Airway epithelial cell (primary cell): ENCODE data around the gene CNBP. TPM values are rescaled to one million over a fixed set of nuclear protein-coding genes. Genes with fewer than 3 reads are reported as not detected.

ENCODE experiments used
- total RNA-seq: library from RNA; depleted of rRNA; stranded (reverse); fragments of >200 nt; gene quantifications from 2 replicates; pipeline ENCODE4 v1.2.3, GENCODE V29; 2015

The CNBP gene
- total RNA-seq = 313 and 341 TPM in 2 replicates

DNA sequence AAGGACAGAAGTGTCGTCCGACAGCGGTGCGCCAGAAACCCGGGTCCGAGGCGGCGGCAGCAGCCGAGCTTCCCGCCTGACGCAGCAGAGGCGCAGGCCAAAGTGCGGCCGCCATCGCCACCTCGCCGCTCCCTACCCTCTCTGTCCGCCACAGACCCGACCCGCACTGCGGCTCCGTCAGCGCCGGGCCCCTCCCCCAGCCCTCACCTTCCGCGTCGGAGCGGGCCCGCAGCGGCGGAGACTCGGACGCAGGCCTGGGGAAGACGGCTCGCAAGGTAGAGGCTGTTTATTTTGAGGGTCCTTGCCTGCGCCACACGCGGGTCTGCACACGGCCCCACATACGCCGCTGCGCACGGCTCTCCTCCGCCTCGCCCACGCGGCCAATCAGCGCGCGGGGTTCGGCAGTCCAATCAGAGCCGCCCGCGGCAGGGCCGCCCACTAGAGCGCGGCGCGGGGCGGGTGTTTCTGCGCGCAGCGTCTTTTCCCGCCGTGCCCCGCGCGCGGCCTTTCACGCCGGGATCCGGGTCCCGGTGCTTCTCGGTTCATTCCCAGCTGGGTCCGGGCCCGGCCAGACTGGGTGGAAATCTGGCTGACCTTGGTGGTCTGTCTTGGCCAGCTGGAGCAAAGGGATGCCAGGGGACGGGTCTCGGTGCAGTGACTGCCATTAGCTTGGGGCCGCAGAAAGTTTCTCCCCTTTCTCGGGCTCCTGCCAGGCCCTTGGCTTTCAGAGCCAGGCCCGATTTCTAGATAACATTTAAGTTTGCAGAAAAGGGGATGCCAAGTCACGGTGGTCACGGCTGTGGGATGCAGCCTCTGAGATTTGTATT lies at the start of gene CNBP:
CNBP (minus strand) TSS at position 328 of the 827 bp plus-strand sequence. CDS start 12,139 bp downstream, outside the sequence.

DNA sequence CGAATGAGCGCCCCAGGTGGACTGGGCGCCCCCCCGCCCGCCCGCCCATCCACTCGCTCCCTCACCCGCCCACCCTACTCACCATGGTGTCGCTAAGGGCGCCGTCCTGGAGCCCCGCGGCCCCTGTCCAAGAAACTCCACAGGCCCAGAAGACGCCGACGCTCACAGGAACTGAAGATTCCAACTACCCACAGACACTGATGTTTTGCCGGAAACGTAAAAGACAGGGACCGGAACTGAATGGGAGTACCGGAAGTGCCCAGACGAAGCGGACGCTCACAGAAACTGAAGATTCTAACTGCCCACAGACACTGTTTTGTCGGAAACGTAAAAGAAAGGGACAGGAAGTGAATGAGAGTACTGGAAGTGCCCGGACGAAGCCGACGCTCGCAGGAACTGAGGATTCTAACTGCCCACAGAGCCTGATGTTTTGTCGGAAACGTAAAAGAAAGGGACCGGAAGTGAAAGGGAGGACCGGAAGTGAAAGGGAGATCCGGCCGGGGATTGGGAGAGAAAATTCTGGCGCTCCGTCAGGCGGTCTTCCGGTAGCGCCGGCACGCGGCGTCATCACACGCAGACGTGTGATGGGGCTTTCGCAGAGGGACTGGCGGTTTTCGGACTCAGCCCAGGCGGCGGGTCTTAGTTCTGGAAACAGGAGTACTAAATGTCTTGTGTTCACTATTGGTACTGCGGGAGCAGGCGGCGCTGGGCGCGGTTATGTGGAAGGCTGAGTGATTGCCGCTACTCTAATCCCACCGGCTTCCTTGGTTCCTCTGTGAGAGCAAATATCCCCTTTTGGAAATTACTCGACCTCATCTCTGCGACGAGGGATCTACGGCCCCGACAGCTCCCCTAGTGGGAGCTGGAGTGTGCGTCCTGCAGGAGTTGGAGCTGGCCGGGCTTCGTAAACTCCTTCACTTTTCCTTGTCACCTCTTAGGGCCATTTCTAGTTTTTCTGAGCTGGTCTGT lies 22.5 kb downstream of the CNBP start, which contains the start of gene ISY1:
ISY1 (minus strand) TSS at position 173 of the 969 bp plus-strand sequence; CDS start at position 85, 88 bp downstream.

DNA sequence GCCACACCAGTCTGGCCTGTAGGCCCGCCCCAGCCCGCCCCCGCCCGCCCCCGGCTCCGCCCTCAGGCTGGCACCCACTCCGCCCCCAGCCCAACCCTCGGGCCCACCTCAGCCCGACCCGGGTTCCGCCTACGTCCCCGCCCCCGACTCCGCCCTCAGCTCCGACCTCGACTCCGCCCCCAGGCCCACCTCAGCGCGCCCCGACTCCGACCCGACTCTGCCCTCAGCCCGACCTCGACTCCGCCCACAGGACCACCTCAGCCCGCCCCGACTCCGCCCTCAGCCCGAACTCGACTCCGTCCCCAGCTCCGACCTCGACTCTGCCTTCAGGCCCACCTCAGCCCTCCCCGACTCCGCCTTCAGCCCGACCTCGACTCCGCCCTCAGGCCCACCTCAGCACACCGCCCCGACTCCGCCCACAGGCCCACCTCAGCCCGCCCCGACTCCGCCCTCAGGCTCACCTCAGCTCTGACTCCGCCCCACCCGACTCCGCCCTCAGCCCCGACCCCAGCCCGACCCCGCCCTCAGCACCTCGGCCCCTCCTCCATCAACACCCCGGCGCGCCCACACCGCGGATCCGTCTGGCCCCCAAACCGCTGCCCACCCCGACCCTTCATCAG lies 61.8 kb downstream of the CNBP start, which contains the start of gene RAB43:
RAB43 (minus strand) TSS at position 13 of the 620 bp plus-strand sequence. CDS start 315 bp downstream, outside the sequence.

Other genes starting within 250 kb of the CNBP start
- gene CFAP92, start 189.8 kb downstream of the CNBP start, total RNA-seq = 0.19 and 0.63 TPM in 2 replicates
- gene EFCC1, start 182.6 kb downstream of the CNBP start, total RNA-seq = not detected in 2 replicates
- not detected in 2 replicates for gene GP9, start 123.1 kb downstream of the CNBP start, total RNA-seq
- gene RAB43, start 62.1 kb downstream of the CNBP start, total RNA-seq = 10.5 and 15.4 TPM in 2 replicates
- 18.0 and 20.2 TPM in 2 replicates for gene ISY1, start 22.8 kb downstream of the CNBP start, total RNA-seq
- gene COPG1, start 65.7 kb upstream of the CNBP start, total RNA-seq = 117 and 128 TPM in 2 replicates
- gene HMCES, start 95.0 kb upstream of the CNBP start, total RNA-seq = 46.8 and 48.3 TPM in 2 replicates
- 0.07 TPM in 1 of 2 replicates, not detected in the other for gene EFCAB12, start 244.7 kb upstream of the CNBP start, total RNA-seq